K562 (cell line): ENCODE data around the gene TTC24. TPM values are rescaled to one million over a fixed set of nuclear protein-coding genes. Genes with fewer than 3 reads are reported as not detected.

Experiments used
- ATAC-seq: fragments of 200-7000 bp; cut with Tn5 transposase; 3 replicates; pipeline ENCODE4 v1.9.1; 2020; ENCODE audit warnings: moderate library complexity
- BruUV-seq: library from RNA; stranded (reverse); fragments of 400-500 nt; replicated peaks from 2 replicates; lab custom pipeline; 2021; lab: Mats Ljungman, UMichigan
- CTCF ChIA-PET: fragments of 300-600 bp; formaldehyde crosslinking; extraction: SDS; loops from one replicate; lab custom pipeline; 2021; ENCODE audit warnings: low intra/inter-chr PET ratio; lab: Yijun Ruan, JAX
- POLR2A ChIA-PET: fragments of 300-600, 350-650 bp; sonication (Branson Sonifier 250); formaldehyde crosslinking; extraction: SDS; loops from one replicate; lab custom pipeline; 2021; ENCODE audit warnings: antibody characterized with exemption, inconsistent platforms; lab: Yijun Ruan, JAX
- DNase-seq, 4 experiments: peaks; one replicate each; pipeline versions ENCODE4 v3.0.0 to v3.0.0-alpha.2; 2011 to 2018; ENCODE audit warnings: low spot score in 3 of 4, mixed read lengths in 3 of 4; ENCODE audit errors: extremely low read depth in 1 of 4
- FAIRE-seq: peaks from 2 replicates; lab custom pipeline; 2011; peaks lifted over from hg19 to GRCh38; lab: Jason Lieb, UNC
- H2AFZ ChIP-seq: 2 replicates; pipeline ENCODE4 v1.6.0; 2011; ENCODE audit warnings: low read depth, low read length, control low read depth, inconsistent platforms
- H3K27ac ChIP-seq: fragments of 200-600 bp; 3 replicates; pipeline ENCODE4 v1.8.0; 2011; ENCODE audit warnings: low read depth, mild to moderate bottlenecking, control low read depth, inconsistent platforms, low read length, moderate library complexity, mixed read lengths; ENCODE audit errors: extremely low read depth
- H3K27me3 ChIP-seq, 2 experiments: fragments of 300-600 bp in 1 of 2; 2 replicates in 1 of 2; 3 replicates in 1 of 2; pipeline versions ENCODE4 v1.6.0 to v1.8.0; 2011; ENCODE audit warnings: inconsistent platforms in 2 of 2, low read length in 2 of 2, mild to moderate bottlenecking in 1 of 2, mixed read lengths in 1 of 2, moderate library complexity in 1 of 2; ENCODE audit not compliant: control insufficient read depth in 2 of 2, insufficient read depth in 2 of 2
- H3K36me3 ChIP-seq: fragments of 300-600 bp; 3 replicates; pipeline ENCODE4 v1.8.0; 2011; ENCODE audit warnings: mild to moderate bottlenecking, low read length, inconsistent platforms; ENCODE audit not compliant: control insufficient read depth, insufficient read depth
- H3K4me1 ChIP-seq, 2 experiments: fragments of 200-600 bp in 1 of 2; replicated peaks in 1 of 2; 2 replicates in 1 of 2; 3 replicates in 1 of 2; pipeline versions ENCODE4 v1.5.1 to v1.8.0; 2011; ENCODE audit warnings: inconsistent platforms in 2 of 2, low read length in 2 of 2, mild to moderate bottlenecking in 1 of 2, mixed read lengths in 1 of 2, moderate library complexity in 1 of 2; ENCODE audit not compliant: control insufficient read depth in 2 of 2, insufficient read depth in 2 of 2
- H3K4me2 ChIP-seq: 2 replicates; pipeline ENCODE4 v1.6.1; 2011; ENCODE audit warnings: low read length, control low read depth, inconsistent platforms, mixed read lengths; ENCODE audit not compliant: insufficient read depth
- H3K4me3 ChIP-seq: fragments of 200-600 bp; sonication (generic), shearing (Covaris generic); 2 replicates; pipeline ENCODE4 v1.5.1; 2016; ENCODE audit warnings: control low read depth, inconsistent platforms
- H3K79me2 ChIP-seq: fragments of 200-600 bp; 3 replicates; pipeline ENCODE4 v1.8.0; 2011; ENCODE audit warnings: low read length, inconsistent platforms; ENCODE audit not compliant: control insufficient read depth, insufficient read depth
- H3K9ac ChIP-seq, 2 experiments: 2 replicates each; pipeline versions ENCODE4 v1.6.0 to v1.6.1; 2011; ENCODE audit warnings: low read depth in 2 of 2, low read length in 2 of 2, control low read depth in 1 of 2, inconsistent platforms in 1 of 2, mild to moderate bottlenecking in 1 of 2, mixed read lengths in 1 of 2; ENCODE audit not compliant: insufficient read depth in 1 of 2
- H3K9me1 ChIP-seq: one replicate; pipeline ENCODE4 v1.6.0; 2011; ENCODE audit warnings: inconsistent platforms, mild to moderate bottlenecking, low read length, moderate library complexity; ENCODE audit not compliant: control insufficient read depth, insufficient read depth
- H3K9me3 ChIP-seq: replicated peaks from 2 replicates; pipeline ENCODE4 v1.5.1; 2011; ENCODE audit warnings: low read depth, low read length, inconsistent platforms; ENCODE audit not compliant: control insufficient read depth, insufficient read depth
- H4K20me1 ChIP-seq: replicated peaks from 2 replicates; pipeline ENCODE4 v1.6.1; 2011; ENCODE audit warnings: low read length, inconsistent platforms, mixed read lengths; ENCODE audit not compliant: control insufficient read depth, insufficient read depth
- BMI1 ChIP-seq: fragments of 150-350 bp; IDR thresholded peaks from 2 replicates; pipeline ENCODE4 v1.6.1; 2014; ENCODE audit warnings: low read length
- CEBPB ChIP-seq: fragments of 450-650 bp; IDR thresholded peaks from 2 replicates; pipeline ENCODE4 v1.6.1; 2016; ENCODE audit warnings: missing genetic modification characterization, missing compliant biosample characterization
- ESRRB ChIP-seq: fragments of 250-450 bp; sonication (Bioruptor Pico); IDR thresholded peaks from 2 replicates; pipeline ENCODE4 v1.5.0; 2020; ENCODE audit warnings: mild to moderate bottlenecking, moderate library complexity, borderline replicate concordance
- FOSL1 ChIP-seq: fragments of 200-800 bp; sonication (Bioruptor generic); conservative IDR thresholded peaks from 2 replicates; pipeline ENCODE4 v1.6.1; 2016; ENCODE audit warnings: missing genetic modification characterization, missing compliant biosample characterization
- POLR2A ChIP-seq: fragments of 450-650 bp; conservative IDR thresholded peaks from 2 replicates; pipeline ENCODE4 v1.6.1; 2016
- SAFB ChIP-seq: fragments of 200-400 bp; formaldehyde crosslinking; IDR thresholded peaks from 2 replicates; pipeline ENCODE4 v1.6.1; 2017; ENCODE audit warnings: low read depth, low read length, borderline replicate concordance
- SRSF1 ChIP-seq: fragments of 200-400 bp; formaldehyde crosslinking; IDR thresholded peaks from 2 replicates; pipeline ENCODE4 v1.6.1; 2017; ENCODE audit warnings: mild to moderate bottlenecking, low read depth, low read length, moderate library complexity
- STAG1 ChIP-seq: sonication (generic); formaldehyde crosslinking; IDR thresholded peaks from 2 replicates; pipeline ENCODE4 v1.5.0; 2020; ENCODE audit warnings: missing genetic modification reagents, borderline replicate concordance
- XRCC3 ChIP-seq: fragments of 450-650 bp; IDR thresholded peaks from 2 replicates; pipeline ENCODE4 v1.6.1; 2017; ENCODE audit warnings: mild to moderate bottlenecking, moderate library complexity
- ZKSCAN8 ChIP-seq: fragments of 200-800 bp; sonication (Bioruptor generic); IDR thresholded peaks from 2 replicates; pipeline ENCODE4 v1.6.1; 2016; ENCODE audit warnings: missing genetic modification characterization, missing compliant biosample characterization
- WGBS: fragments of 100-300 bp; shearing (Covaris generic); methylation state at CpG from one replicate; pipeline ENCODE4 v1.1.6; 2016; ENCODE audit warnings: low coverage, mixed read lengths; ENCODE audit not compliant: insufficient coverage; ENCODE audit errors: missing lambda C conversion rate; 5-methylcytosine and 5-hydroxymethylcytosine counted together
- in situ Hi-C: fragments of 300-500 bp; cut with MboI; formaldehyde crosslinking; loops from 4 replicates; pipeline ENCODE4 v1.15.0; 2018; ENCODE audit warnings: inconsistent platforms, mixed read lengths
- intact Hi-C: fragments of 100-400 bp; cut with micrococcal nuclease; formaldehyde crosslinking; loops from 2 replicates; pipeline ENCODE4 v1.14.2; 2022
- polyA plus RNA-seq, 8 experiments: library from polyadenylated mRNA; depleted of rRNA in 4 of 8; stranded (reverse) in 5 of 8; unstranded in 3 of 8; fragments of >200 nt; fragmentation: Nextera tagmentation in 2 of 8; fragmentation: Illumina TruSeq in 1 of 8; extraction: Ambion mirVana in 2 of 8; extraction: Trizol in 1 of 8; gene quantifications; 2 replicates each; pipeline versions ENCODE4 v1.2.1 to v1.2.3, GENCODE V29; 2011 to 2014; ENCODE audit warnings: inconsistent platforms in 1 of 8, missing spikeins in 1 of 8
- total RNA-seq, 7 experiments: library from RNA; depleted of rRNA in 6 of 7; stranded (reverse); fragments of >200 nt in 6 of 7; fragmentation: Illumina TruSeq in 2 of 7; extraction: Trizol in 2 of 7; gene quantifications; 2 replicates each; pipeline versions ENCODE4 v1.2.1 to v1.2.3, GENCODE V29; 2011 to 2021; ENCODE audit warnings: low replicate concordance in 1 of 7
- TF ChIP-seq, protein P1 (sequence below): fragments of 250-450 bp; sonication (Bioruptor Pico); IDR thresholded peaks from 2 replicates; pipeline ENCODE4 v1.5.0; 2021; ENCODE audit warnings: mild to moderate bottlenecking, borderline replicate concordance
- TF ChIP-seq, protein P2 (sequence below): fragments of 450-650 bp; formaldehyde crosslinking; IDR thresholded peaks from 2 replicates; pipeline ENCODE4 v1.4.0; 2020; ENCODE audit warnings: mild to moderate bottlenecking, moderate library complexity
- TF ChIP-seq, protein P3 (sequence below): fragments of 450-650 bp; IDR thresholded peaks from 2 replicates; pipeline ENCODE4 v1.7.0; 2016; ENCODE audit warnings: borderline replicate concordance
- TF ChIP-seq, protein P4 (sequence below): fragments of 200-800 bp; sonication (Bioruptor generic); IDR thresholded peaks from 2 replicates; pipeline ENCODE4 v1.6.1; 2017; ENCODE audit warnings: missing genetic modification characterization, missing compliant biosample characterization

Gene TTC24
- total and polyA plus RNA-seq, 9 of the 15 experiments (the other 6 are each of a cell fraction or from before 2014, with no cell fraction given), result not detected

DNA sequence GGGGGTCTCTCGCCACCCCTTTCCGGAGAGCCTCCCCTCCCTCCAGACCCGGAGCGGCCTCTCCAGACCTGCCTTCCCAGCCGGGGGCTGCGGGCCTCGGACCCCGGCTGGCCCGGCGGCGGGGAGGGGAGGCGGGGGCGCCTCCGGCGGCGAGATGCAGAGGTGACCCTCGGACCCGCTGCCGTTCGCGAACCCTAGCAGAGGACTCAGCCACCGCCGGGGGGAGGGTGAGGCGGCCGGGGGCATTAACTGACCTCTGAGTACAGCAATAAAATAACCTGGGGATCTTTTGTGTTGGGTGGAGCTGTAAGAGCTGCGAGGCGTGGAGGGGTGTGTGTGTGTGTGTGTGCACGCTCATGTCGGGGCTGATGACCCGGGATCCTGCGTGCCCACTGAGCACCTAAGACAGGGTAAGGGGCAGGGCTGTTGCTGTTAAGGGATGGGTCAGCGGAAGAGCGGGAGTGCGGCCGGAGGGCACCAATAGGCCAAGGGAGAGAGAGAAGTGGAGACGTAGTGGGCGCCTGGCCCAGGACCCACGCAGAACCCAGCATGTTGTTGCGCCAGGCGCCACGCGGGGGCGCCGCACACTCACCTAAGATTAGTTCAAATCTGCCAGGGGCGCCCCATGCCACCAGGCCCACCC lies 46.0 kb downstream of the TTC24 start:
- H3K9me3 ChIP-seq, result no peaks in the 10 kb centered on the region
- WGBS, result under 1% methylated on average over 24 of the region's 45 CpGs
- H2AFZ ChIP-seq, result peak overlapping the region; percentile 98
- peak overlapping the region; percentile 69 for H3K27ac ChIP-seq
- no peaks in the 10 kb centered on the region for H3K79me2 ChIP-seq
- peaks cover 4% of the 10 kb centered on the region; the same call in 1 of the 2 replicates for H4K20me1 ChIP-seq
- H3K4me1 ChIP-seq, result peaks cover 0 to 25% of the 10 kb centered on the region in 2 experiments; a peak in 4 of 5 replicates
- no peaks in the 10 kb centered on the region for H3K9me1 ChIP-seq
- POLR2A ChIA-PET, result no interaction called here
- intact Hi-C loops (loop anchor here (1.0 to 5.0 kb wide), 2 partner anchors 35 to 102 kb away; partner anchors contain the start of genes ISG20L2 and METTL25B), in situ Hi-C loops (no loop called here)
- FAIRE-seq, result no peak
- peak; percentile 51 to 82 (median 73) for DNase-seq
- peak overlapping the region; percentile 75 to 96 for H3K9ac ChIP-seq
- CTCF ChIA-PET, result interaction anchor here (0.6 to 4.0 kb wide), 10 partner anchors 19 to 294 kb away, joined by 3 to 58 read pairs (median 4); partner anchors contain the start of genes CRABP2 and NES
- H3K36me3 ChIP-seq, result no peaks in the 10 kb centered on the region
- peak overlapping the region; percentile 85 for H3K4me2 ChIP-seq
- peak; percentile 58 for ATAC-seq
- BruUV-seq, result TSS peak; percentile 69
- no peaks in the 10 kb centered on the region; a peak in 2 of 5 replicates for H3K27me3 ChIP-seq
- peak overlapping the region; percentile 52 for H3K4me3 ChIP-seq
- peak; percentile 41; the same call in 1 of the 2 replicates for TF ChIP-seq STAG1 (CRISPR knock-in tag)
- no peak for TF ChIP-seq CEBPB (tag)
- TF ChIP-seq, protein P1, sequence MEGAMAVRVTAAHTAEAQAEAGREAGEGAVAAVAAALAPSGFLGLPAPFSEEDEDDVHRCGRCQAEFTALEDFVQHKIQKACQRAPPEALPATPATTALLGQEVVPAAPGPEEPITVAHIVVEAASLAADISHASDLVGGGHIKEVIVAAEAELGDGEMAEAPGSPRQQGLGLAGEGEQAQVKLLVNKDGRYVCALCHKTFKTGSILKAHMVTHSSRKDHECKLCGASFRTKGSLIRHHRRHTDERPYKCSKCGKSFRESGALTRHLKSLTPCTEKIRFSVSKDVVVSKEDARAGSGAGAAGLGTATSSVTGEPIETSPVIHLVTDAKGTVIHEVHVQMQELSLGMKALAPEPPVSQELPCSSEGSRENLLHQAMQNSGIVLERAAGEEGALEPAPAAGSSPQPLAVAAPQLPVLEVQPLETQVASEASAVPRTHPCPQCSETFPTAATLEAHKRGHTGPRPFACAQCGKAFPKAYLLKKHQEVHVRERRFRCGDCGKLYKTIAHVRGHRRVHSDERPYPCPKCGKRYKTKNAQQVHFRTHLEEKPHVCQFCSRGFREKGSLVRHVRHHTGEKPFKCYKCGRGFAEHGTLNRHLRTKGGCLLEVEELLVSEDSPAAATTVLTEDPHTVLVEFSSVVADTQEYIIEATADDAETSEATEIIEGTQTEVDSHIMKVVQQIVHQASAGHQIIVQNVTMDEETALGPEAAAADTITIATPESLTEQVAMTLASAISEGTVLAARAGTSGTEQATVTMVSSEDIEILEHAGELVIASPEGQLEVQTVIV, result no peak
- TF ChIP-seq FOSL1 (tag), result no peak
- peak; percentile 47; the same call in 1 of the 2 replicates for TF ChIP-seq SAFB
- TF ChIP-seq XRCC3, result no peak
- no peak for TF ChIP-seq SRSF1
- TF ChIP-seq BMI1, result no peak
- TF ChIP-seq, protein P2, sequence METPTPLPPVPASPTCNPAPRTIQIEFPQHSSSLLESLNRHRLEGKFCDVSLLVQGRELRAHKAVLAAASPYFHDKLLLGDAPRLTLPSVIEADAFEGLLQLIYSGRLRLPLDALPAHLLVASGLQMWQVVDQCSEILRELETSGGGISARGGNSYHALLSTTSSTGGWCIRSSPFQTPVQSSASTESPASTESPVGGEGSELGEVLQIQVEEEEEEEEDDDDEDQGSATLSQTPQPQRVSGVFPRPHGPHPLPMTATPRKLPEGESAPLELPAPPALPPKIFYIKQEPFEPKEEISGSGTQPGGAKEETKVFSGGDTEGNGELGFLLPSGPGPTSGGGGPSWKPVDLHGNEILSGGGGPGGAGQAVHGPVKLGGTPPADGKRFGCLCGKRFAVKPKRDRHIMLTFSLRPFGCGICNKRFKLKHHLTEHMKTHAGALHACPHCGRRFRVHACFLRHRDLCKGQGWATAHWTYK (CRISPR knock-in tag), result no peak
- TF ChIP-seq, protein P3, sequence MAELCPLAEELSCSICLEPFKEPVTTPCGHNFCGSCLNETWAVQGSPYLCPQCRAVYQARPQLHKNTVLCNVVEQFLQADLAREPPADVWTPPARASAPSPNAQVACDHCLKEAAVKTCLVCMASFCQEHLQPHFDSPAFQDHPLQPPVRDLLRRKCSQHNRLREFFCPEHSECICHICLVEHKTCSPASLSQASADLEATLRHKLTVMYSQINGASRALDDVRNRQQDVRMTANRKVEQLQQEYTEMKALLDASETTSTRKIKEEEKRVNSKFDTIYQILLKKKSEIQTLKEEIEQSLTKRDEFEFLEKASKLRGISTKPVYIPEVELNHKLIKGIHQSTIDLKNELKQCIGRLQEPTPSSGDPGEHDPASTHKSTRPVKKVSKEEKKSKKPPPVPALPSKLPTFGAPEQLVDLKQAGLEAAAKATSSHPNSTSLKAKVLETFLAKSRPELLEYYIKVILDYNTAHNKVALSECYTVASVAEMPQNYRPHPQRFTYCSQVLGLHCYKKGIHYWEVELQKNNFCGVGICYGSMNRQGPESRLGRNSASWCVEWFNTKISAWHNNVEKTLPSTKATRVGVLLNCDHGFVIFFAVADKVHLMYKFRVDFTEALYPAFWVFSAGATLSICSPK, result 0 out of 2 replicates have a peak, but pooled peaks have one; percentile 81
- TF ChIP-seq, protein P4, sequence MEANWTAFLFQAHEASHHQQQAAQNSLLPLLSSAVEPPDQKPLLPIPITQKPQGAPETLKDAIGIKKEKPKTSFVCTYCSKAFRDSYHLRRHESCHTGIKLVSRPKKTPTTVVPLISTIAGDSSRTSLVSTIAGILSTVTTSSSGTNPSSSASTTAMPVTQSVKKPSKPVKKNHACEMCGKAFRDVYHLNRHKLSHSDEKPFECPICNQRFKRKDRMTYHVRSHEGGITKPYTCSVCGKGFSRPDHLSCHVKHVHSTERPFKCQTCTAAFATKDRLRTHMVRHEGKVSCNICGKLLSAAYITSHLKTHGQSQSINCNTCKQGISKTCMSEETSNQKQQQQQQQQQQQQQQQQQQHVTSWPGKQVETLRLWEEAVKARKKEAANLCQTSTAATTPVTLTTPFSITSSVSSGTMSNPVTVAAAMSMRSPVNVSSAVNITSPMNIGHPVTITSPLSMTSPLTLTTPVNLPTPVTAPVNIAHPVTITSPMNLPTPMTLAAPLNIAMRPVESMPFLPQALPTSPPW (CRISPR knock-in tag), result no peak
- no peak for TF ChIP-seq ZKSCAN8 (CRISPR knock-in tag)
- TF ChIP-seq ESRRB (CRISPR knock-in tag), result no peak
- TF ChIP-seq POLR2A, result no peak
